HG02840 (cell line): ENCODE measurements around the gene BBS10.
"Not testable (repeated sequence)": the region's sequence is repeated elsewhere in the genome, so short reads cannot be mapped to it uniquely, and the experiment has no call there.

Source experiments
- ATAC-seq: cut with Tn5 transposase; IDR thresholded peaks from one replicate; pipeline ENCODE4 v1.9.1; 2021; ENCODE audit warnings: mild to moderate bottlenecking, moderate library complexity, moderate number of reproducible peaks; ENCODE audit not compliant: unreplicated experiment, low FRiP score

The BBS10 gene

GRCh38 chr12:76332606-76333005 is 15.6 kb downstream of the BBS10 start:
- no peak for ATAC-seq

GRCh38 chr12:76329606-76330005 is 18.6 kb downstream of the BBS10 start:
- ATAC-seq = no peak

GRCh38 chr12:76329159-76329558 is 19.1 kb downstream of the BBS10 start:
- ATAC-seq = no peak

- not testable (repeated sequence) for ATAC-seq
Observed at GRCh38 chr12:76319595-76320319, 28.5 kb downstream of the BBS10 start.

GRCh38 chr12:76318773-76319594 is 29.2 kb downstream of the BBS10 start:
- no peak for ATAC-seq

- ATAC-seq = no peak
Observed at GRCh38 chr12:76317976-76318375, 30.2 kb downstream of the BBS10 start.

- ATAC-seq = no peak
Observed at GRCh38 chr12:76316468-76316867, 31.7 kb downstream of the BBS10 start.

- no peak for ATAC-seq
Observed at GRCh38 chr12:76313299-76313698, 34.9 kb downstream of the BBS10 start.

GRCh38 chr12:76312315-76312714 is 35.9 kb downstream of the BBS10 start:
- ATAC-seq = no peak

GRCh38 chr12:76311796-76312195 is 36.4 kb downstream of the BBS10 start:
- ATAC-seq = no peak

GRCh38 chr12:76310110-76310509 is 38.1 kb downstream of the BBS10 start:
- no peak for ATAC-seq

GRCh38 chr12:76308866-76309265 is 39.3 kb downstream of the BBS10 start:
- ATAC-seq = no peak

GRCh38 chr12:76307083-76307482 is 41.1 kb downstream of the BBS10 start:
- no peak for ATAC-seq

- no peak for ATAC-seq
Observed at GRCh38 chr12:76303989-76304460, 44.2 kb downstream of the BBS10 start.

GRCh38 chr12:76303365-76303764 is 44.9 kb downstream of the BBS10 start:
- no peak for ATAC-seq

- no peak for ATAC-seq
Observed at GRCh38 chr12:76300297-76300665, 47.9 kb downstream of the BBS10 start.

- ATAC-seq = no peak
Observed at GRCh38 chr12:76299536-76300296, 48.5 kb downstream of the BBS10 start.
